ENCODE results near the gene YKT6. TPM values are rescaled to one million over a fixed set of nuclear protein-coding genes. Genes with fewer than 3 reads are reported as not detected.
A peak's percentile ranks its signal among the peaks of the same experiment; 100 is the strongest.

The YKT6 gene
- total RNA-seq, 4 donors from 2014 or later, result 36.2 to 54.6 (median 43.6) TPM

DNA sequence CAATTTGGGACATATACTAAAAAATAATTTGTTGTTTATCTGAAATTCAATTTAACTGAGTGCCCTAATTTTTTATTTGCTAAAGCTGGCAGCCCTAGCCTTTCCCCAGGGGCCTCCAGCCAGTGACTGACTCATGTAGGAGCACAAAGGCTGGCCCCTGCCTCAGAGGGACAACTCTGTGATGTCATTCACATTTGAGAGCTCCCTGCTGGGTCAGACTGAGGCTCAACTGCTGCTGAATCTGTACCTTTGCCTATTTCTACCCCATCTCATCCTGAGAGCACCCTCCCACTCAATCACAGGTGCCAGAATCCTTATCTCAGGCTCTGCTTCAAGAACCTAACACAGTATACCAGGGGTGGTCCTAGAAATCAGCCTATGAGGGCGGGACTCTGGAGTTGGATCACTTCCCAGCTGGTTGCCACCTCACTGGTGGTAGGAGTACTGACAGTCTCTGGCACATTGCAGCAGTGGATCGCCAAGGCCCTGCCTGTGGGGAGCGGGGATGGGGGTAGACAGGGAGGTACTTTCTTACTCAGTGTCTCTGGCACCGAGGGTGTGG lies 23.1 kb upstream of the YKT6 start:
- Histone ChIP-seq H3K36me3 (no peaks in the 10 kb centered on the region), H3K27me3 (no peaks in the 10 kb centered on the region)
- WGBS, 2 donors, result 44 to 64% methylated on average over 4 of the region's 4 CpGs

GRCh38 chr7:44180631-44181030 lies 20.1 kb upstream of the YKT6 start:
- H3K27me3 ChIP-seq, result no peaks in the 10 kb centered on the region
- WGBS, 2 donors, result 61 to 70% methylated on average over 3 of the region's 3 CpGs
- H3K4me1 ChIP-seq, result no peaks in the 10 kb centered on the region
- peaks cover 0 to 12% (median 0%) of the 10 kb centered on the region in 4 donors for H3K9me3 ChIP-seq
- H3K27ac ChIP-seq, result no peak overlapping the region
- H3K36me3 ChIP-seq, result no peaks in the 10 kb centered on the region
- no peak for TF ChIP-seq EP300 (IDR thresholded peaks at IDR 0.05)
- TF ChIP-seq, protein P1, sequence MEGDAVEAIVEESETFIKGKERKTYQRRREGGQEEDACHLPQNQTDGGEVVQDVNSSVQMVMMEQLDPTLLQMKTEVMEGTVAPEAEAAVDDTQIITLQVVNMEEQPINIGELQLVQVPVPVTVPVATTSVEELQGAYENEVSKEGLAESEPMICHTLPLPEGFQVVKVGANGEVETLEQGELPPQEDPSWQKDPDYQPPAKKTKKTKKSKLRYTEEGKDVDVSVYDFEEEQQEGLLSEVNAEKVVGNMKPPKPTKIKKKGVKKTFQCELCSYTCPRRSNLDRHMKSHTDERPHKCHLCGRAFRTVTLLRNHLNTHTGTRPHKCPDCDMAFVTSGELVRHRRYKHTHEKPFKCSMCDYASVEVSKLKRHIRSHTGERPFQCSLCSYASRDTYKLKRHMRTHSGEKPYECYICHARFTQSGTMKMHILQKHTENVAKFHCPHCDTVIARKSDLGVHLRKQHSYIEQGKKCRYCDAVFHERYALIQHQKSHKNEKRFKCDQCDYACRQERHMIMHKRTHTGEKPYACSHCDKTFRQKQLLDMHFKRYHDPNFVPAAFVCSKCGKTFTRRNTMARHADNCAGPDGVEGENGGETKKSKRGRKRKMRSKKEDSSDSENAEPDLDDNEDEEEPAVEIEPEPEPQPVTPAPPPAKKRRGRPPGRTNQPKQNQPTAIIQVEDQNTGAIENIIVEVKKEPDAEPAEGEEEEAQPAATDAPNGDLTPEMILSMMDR (IDR thresholded peaks at IDR 0.05), result no peak
- TF ChIP-seq POLR2A (IDR thresholded peaks at IDR 0.05), result no peak
- no peak overlapping the region for H3K4me3 ChIP-seq
- no peak for DNase-seq (ENCODE audit: low spot score in 2 of 2)

More for the DNA sequence above, 23.1 kb upstream of the YKT6 start:
- DNase-seq (ENCODE audit: low spot score in 2 of 2), result no peak
- Histone ChIP-seq H3K4me3 (no peak overlapping the region), H3K9me3 (peaks cover 0 to 6% (median 0%) of the 10 kb centered on the region in 4 donors), H3K27ac (peak overlapping the region in 2 of 4 donors; percentile 9 to 74), H3K4me1 (no peaks in the 10 kb centered on the region)
- TF ChIP-seq POLR2A (IDR thresholded peaks at IDR 0.05), result no peak
- TF ChIP-seq, protein P1 (IDR thresholded peaks at IDR 0.05), result no peak
- TF ChIP-seq EP300 (IDR thresholded peaks at IDR 0.05), result no peak

DNA sequence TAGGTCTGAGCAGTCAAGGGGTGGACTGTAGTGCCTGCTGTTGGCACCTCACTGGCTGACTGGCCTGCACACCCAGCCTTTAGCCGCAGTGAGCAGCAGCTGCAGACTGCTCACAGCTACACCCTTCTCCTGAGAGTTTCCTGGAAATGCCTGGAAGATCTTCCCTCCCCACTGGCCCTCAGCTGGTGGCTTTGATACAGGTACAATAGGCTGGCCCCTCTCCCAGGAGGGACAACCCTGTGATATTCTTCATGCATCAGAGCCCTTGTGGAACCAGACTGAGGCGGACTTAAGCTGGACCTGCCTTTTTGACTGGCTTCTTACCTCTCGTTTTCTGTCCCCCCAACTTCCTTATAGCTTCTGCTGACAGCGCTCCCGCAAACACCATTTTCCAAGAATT lies 18.0 kb upstream of the YKT6 start:
- H3K9me3 ChIP-seq, result peaks cover 0 to 12% (median 0%) of the 10 kb centered on the region in 4 donors
- DNase-seq (ENCODE audit: low spot score in 2 of 2), result no peak
- TF ChIP-seq, protein P1 (IDR thresholded peaks at IDR 0.05), result no peak
- TF ChIP-seq EP300 (IDR thresholded peaks at IDR 0.05), result no peak
- TF ChIP-seq POLR2A (IDR thresholded peaks at IDR 0.05), result no peak
- no peaks in the 10 kb centered on the region for H3K4me1 ChIP-seq
- H3K4me3 ChIP-seq, result no peak overlapping the region
- H3K27ac ChIP-seq, result no peak overlapping the region
- H3K36me3 ChIP-seq, result no peaks in the 10 kb centered on the region
- peaks cover 0 to 4% of the 10 kb centered on the region in 2 donors for H3K27me3 ChIP-seq
- 85 to 94% methylated on average over 5 of the region's 5 CpGs for WGBS, 2 donors

DNA sequence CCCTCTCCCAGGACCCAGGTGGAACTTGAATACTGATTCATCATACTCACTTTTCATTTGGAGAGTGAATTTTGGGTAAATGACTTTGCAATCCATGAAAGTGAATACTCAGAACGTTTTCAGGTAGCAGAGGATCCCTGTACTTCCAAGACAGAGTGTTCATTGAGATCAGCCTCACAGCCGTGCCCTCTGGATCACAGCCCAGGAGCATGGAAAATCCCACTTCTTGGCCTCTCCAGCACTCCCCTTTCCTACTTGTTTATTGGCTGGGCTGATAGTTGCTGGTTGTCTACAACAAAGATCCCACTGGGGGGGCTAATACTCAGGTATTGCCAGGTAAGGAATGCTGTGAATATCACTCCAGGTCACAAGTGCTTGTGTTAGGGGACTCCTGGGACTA lies 17.4 kb upstream of the YKT6 start:
- H3K4me1 ChIP-seq, result no peaks in the 10 kb centered on the region
- H3K27me3 ChIP-seq, result peaks cover 0 to 4% of the 10 kb centered on the region in 2 donors
- TF ChIP-seq EP300 (IDR thresholded peaks at IDR 0.05) (no peak), POLR2A (IDR thresholded peaks at IDR 0.05) (no peak)
- TF ChIP-seq, protein P1 (IDR thresholded peaks at IDR 0.05), result no peak
- WGBS, 2 donors, result 22 to 30% methylated on average over 2 of the region's 2 CpGs
- H3K4me3 ChIP-seq, result no peak overlapping the region
- no peaks in the 10 kb centered on the region for H3K36me3 ChIP-seq
- no peak for DNase-seq (ENCODE audit: low spot score in 2 of 2)
- H3K27ac ChIP-seq, result no peak overlapping the region
- H3K9me3 ChIP-seq, result peaks cover 0 to 12% (median 0%) of the 10 kb centered on the region in 4 donors

- Histone ChIP-seq H3K9me3 (peaks cover 0 to 12% (median 0%) of the 10 kb centered on the region in 4 donors), H3K27me3 (peaks cover 0 to 4% of the 10 kb centered on the region in 2 donors), H3K4me1 (no peaks in the 10 kb centered on the region), H3K4me3 (no peak overlapping the region), H3K27ac (no peak overlapping the region), H3K36me3 (no peaks in the 10 kb centered on the region)
- WGBS, 2 donors, result 61 to 67% methylated on average over 16 of the region's 16 CpGs
- TF ChIP-seq, protein P1 (IDR thresholded peaks at IDR 0.05), result no peak
- TF ChIP-seq POLR2A (IDR thresholded peaks at IDR 0.05) (no peak), EP300 (IDR thresholded peaks at IDR 0.05) (no peak)
- DNase-seq (ENCODE audit: low spot score in 2 of 2), result no peak
Observed at GRCh38 chr7:44184206-44184872, 16.4 kb upstream of the YKT6 start.

Measured in tibial nerve (tissue), 4 donors.